CD4-positive, alpha-beta T cell (primary cell): ENCODE results near the gene PDGFA. TPM values are rescaled to one million over a fixed set of nuclear protein-coding genes. Genes with fewer than 3 reads are reported as not detected.

Experiments
- ATAC-seq: fragments of 200-7000 bp; cut with Tn5 transposase; one replicate; pipeline ENCODE4 v1.10.0; 2022; ENCODE audit warnings: mild to moderate bottlenecking; ENCODE audit not compliant: poor library complexity
- CTCF ChIA-PET: fragments of 350-600 bp; sonication (Branson Sonifier 250); formaldehyde crosslinking; loops from one replicate; lab custom pipeline; 2021; ENCODE audit warnings: antibody characterized with exemption, inconsistent platforms; lab: Charles Lee
- POLR2A ChIA-PET: fragments of 350-600 bp; sonication (Branson Sonifier 250); formaldehyde crosslinking; loops from one replicate; lab custom pipeline; 2021; ENCODE audit warnings: antibody characterized with exemption, inconsistent platforms; lab: Charles Lee
- DNase-seq, 14 experiments: peaks; one replicate each; pipeline ENCODE4 v3.0.0-alpha.2; 2013 to 2020; ENCODE audit warnings: mixed read lengths in 2 of 14
- H3K27ac ChIP-seq, 2 donors: one replicate each; pipeline versions ENCODE4 v1.5.1 to v1.7.0; 2013; ENCODE audit warnings: low read length in 2 of 2, low read depth in 1 of 2, mild to moderate bottlenecking in 1 of 2
- H3K27me3 ChIP-seq, 2 experiments: 1 replicate in 1 of 2; 2 replicates in 1 of 2; pipeline versions ENCODE4 v1.6.1 to v1.7.0; 2013; ENCODE audit warnings: low read length in 2 of 2, control low read depth in 1 of 2, mild to moderate bottlenecking in 1 of 2, moderate library complexity in 1 of 2; ENCODE audit not compliant: insufficient read depth in 2 of 2, control insufficient read depth in 1 of 2
- H3K36me3 ChIP-seq: one replicate; pipeline ENCODE4 v1.6.1; 2013; ENCODE audit warnings: low read length, control low read depth; ENCODE audit not compliant: insufficient read depth
- H3K4me1 ChIP-seq: one replicate; pipeline ENCODE4 v1.6.1; 2013; ENCODE audit warnings: low read length, control low read depth; ENCODE audit not compliant: insufficient read depth
- H3K4me3 ChIP-seq: one replicate; pipeline ENCODE4 v1.5.1; 2013; ENCODE audit warnings: mild to moderate bottlenecking, low read length, moderate library complexity
- H3K9me3 ChIP-seq, 2 experiments: 1 replicate in 1 of 2; 2 replicates in 1 of 2; pipeline versions ENCODE4 v1.6.1 to v1.7.0; 2013; ENCODE audit warnings: low read length in 2 of 2, mild to moderate bottlenecking in 2 of 2, control low read depth in 1 of 2, moderate library complexity in 1 of 2; ENCODE audit not compliant: control insufficient read depth in 1 of 2, insufficient read depth in 1 of 2
- H3K27ac Mint-ChIP-seq: one replicate; pipeline ENCODE4 v1.8.0; 2020; ENCODE audit warnings: mixed read lengths
- H3K27me3 Mint-ChIP-seq: one replicate; pipeline ENCODE4 v1.8.0; 2021; ENCODE audit warnings: mixed read lengths
- H3K36me3 Mint-ChIP-seq: one replicate; pipeline ENCODE4 v1.8.0; 2021; ENCODE audit warnings: low read depth, mixed read lengths
- H3K4me1 Mint-ChIP-seq: one replicate; pipeline ENCODE4 v1.8.0; 2021; ENCODE audit warnings: low read depth, mixed read lengths
- H3K4me3 Mint-ChIP-seq: one replicate; pipeline ENCODE4 v1.8.0; 2020; ENCODE audit warnings: mild to moderate bottlenecking, mixed read lengths
- H3K9me3 Mint-ChIP-seq: one replicate; pipeline ENCODE4 v1.8.0; 2020; ENCODE audit warnings: mixed read lengths
- intact Hi-C, 2 experiments: fragments of 100-400 bp; cut with DNase I in 1 of 2; cut with micrococcal nuclease in 1 of 2; formaldehyde crosslinking; loops; one replicate each; pipeline versions ENCODE4 v1.15.1 to v1.9.0; 2023 to 2025; cut with DNase I, micrococcal nuclease
- total RNA-seq, 174 experiments: library from RNA in 2 of 174; stranded (reverse) in 2 of 174; gene quantifications; one replicate each; pipeline ENCODE4 v1.2.3 and lab custom pipeline; 2021 to 2026
- TF ChIP-seq, protein P1 (sequence below): fragments of 200-600 bp; IDR thresholded peaks from one replicate; pipeline ENCODE4 v1.8.0; 2022; ENCODE audit warnings: antibody characterized with exemption, mild to moderate bottlenecking

Gene PDGFA
- total RNA-seq, 2 experiments from 2014 or later: 0.55 to 0.70 TPM

GRCh38 chr7:459584-460373 lies 59.9 kb downstream of the PDGFA start:
- TF ChIP-seq, protein P1, sequence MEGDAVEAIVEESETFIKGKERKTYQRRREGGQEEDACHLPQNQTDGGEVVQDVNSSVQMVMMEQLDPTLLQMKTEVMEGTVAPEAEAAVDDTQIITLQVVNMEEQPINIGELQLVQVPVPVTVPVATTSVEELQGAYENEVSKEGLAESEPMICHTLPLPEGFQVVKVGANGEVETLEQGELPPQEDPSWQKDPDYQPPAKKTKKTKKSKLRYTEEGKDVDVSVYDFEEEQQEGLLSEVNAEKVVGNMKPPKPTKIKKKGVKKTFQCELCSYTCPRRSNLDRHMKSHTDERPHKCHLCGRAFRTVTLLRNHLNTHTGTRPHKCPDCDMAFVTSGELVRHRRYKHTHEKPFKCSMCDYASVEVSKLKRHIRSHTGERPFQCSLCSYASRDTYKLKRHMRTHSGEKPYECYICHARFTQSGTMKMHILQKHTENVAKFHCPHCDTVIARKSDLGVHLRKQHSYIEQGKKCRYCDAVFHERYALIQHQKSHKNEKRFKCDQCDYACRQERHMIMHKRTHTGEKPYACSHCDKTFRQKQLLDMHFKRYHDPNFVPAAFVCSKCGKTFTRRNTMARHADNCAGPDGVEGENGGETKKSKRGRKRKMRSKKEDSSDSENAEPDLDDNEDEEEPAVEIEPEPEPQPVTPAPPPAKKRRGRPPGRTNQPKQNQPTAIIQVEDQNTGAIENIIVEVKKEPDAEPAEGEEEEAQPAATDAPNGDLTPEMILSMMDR: no peak
- Histone ChIP-seq H3K36me3 (no peaks in the 10 kb centered on the region), H3K27me3 (no peaks in the 10 kb centered on the region), H3K4me3 (no peak overlapping the region), H3K4me1 (no peaks in the 10 kb centered on the region), H3K9me3 (peaks cover 0 to 8% of the 10 kb centered on the region in 2 experiments), H3K27ac (no peak overlapping the region)
- ATAC-seq: no peak
- no peaks in the 10 kb centered on the region for H3K9me3 Mint-ChIP-seq
- POLR2A ChIA-PET: no interaction called here
- no peak overlapping the region for H3K4me3 Mint-ChIP-seq
- CTCF ChIA-PET: no interaction called here
- no peaks in the 10 kb centered on the region for H3K27me3 Mint-ChIP-seq
- intact Hi-C loops: no loop called here
- H3K36me3 Mint-ChIP-seq: no peaks in the 10 kb centered on the region
- DNase-seq: no peak
- H3K27ac Mint-ChIP-seq: no peak overlapping the region
- no peaks in the 10 kb centered on the region for H3K4me1 Mint-ChIP-seq

DNA sequence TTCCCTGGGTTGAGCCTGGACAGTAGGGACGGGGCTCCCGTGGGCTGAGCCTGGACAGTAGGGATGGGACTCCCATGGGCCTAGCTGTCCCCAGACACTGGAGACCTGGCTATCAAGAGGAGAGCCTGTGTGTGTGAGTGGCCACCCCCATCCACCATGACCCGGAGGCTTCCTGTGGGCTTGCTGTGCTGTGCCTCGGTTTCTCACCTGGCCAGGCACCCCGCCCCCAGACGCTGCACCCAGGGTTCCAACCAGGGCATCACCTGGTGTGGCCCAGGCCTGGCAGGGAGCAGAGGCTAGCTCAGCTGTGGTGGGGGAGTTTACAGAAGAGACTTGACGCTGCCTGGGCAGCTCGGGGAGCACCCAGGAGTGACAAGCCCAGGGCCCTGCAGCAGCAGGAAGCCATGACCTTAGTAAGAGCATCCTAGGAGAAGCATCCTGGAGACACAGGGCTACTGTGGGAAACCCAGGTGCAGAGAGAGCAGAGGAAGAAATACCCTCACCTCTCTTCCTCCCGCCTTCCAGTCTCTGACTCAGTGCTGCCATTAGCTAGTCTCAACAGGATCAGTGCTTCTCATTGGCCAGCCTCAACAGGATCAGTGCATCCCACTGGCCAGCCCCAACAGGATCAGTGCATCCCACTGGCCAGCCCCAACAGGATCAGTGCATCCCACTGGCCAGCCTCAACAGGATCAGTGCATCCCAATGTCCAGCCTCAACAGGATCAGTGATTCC lies 61.0 kb downstream of the PDGFA start:
- CTCF ChIA-PET: no interaction called here
- Mint-ChIP-seq H3K36me3 (no peaks in the 10 kb centered on the region), H3K4me3 (no peak overlapping the region), H3K27ac (no peak overlapping the region), H3K27me3 (no peaks in the 10 kb centered on the region), H3K9me3 (no peaks in the 10 kb centered on the region), H3K4me1 (no peaks in the 10 kb centered on the region)
- H3K4me1 ChIP-seq: no peaks in the 10 kb centered on the region
- no peaks in the 10 kb centered on the region for H3K36me3 ChIP-seq
- intact Hi-C loops: no loop called here
- ATAC-seq: no peak
- TF ChIP-seq, protein P1: no peak
- H3K27ac ChIP-seq: no peak overlapping the region
- no peak for DNase-seq
- no peaks in the 10 kb centered on the region for H3K27me3 ChIP-seq
- POLR2A ChIA-PET: no interaction called here
- no peak overlapping the region for H3K4me3 ChIP-seq
- peaks cover 0 to 8% of the 10 kb centered on the region in 2 experiments for H3K9me3 ChIP-seq

GRCh38 chr7:457814-458510 lies 61.7 kb downstream of the PDGFA start:
- Histone ChIP-seq H3K36me3 (no peaks in the 10 kb centered on the region), H3K27ac (no peak overlapping the region), H3K4me1 (no peaks in the 10 kb centered on the region), H3K9me3 (peaks cover 0 to 11% of the 10 kb centered on the region in 2 experiments), H3K27me3 (no peaks in the 10 kb centered on the region), H3K4me3 (no peak overlapping the region)
- ChIA-PET POLR2A (no interaction called here), CTCF (no interaction called here)
- intact Hi-C loops: no loop called here
- Mint-ChIP-seq H3K4me1 (no peaks in the 10 kb centered on the region), H3K27me3 (no peaks in the 10 kb centered on the region), H3K27ac (no peak overlapping the region), H3K9me3 (no peaks in the 10 kb centered on the region), H3K4me3 (no peak overlapping the region), H3K36me3 (no peaks in the 10 kb centered on the region)
- TF ChIP-seq, protein P1: no peak
- DNase-seq (no peak), ATAC-seq (no peak)
